RWPE1 (cell line): ENCODE measurements around the gene POLA1.

ENCODE experiments used
- CTCF ChIA-PET: fragments of 350-600 bp; sonication (Branson Sonifier 250); formaldehyde crosslinking; extraction: SDS; loops from one replicate; lab custom pipeline; 2021; lab: Yijun Ruan, JAX
- POLR2A ChIA-PET: fragments of 400-600 bp; formaldehyde crosslinking; extraction: SDS; loops from one replicate; lab custom pipeline; 2020; ENCODE audit warnings: antibody characterized with exemption; ENCODE audit not compliant: low non-redundant PET; lab: Yijun Ruan, JAX
- DNase-seq: peaks from one replicate; pipeline ENCODE4 v3.0.0; 2012; ENCODE audit warnings: low spot score
- H3K27ac ChIP-seq: fragments of 450-650 bp; 2 replicates; pipeline ENCODE4 v1.5.1; 2017
- CTCF ChIP-seq: fragments of 450-650 bp; conservative IDR thresholded peaks from 2 replicates; pipeline ENCODE4 v1.5.1; 2017; ENCODE audit warnings: low read depth, mild to moderate bottlenecking

Gene POLA1

GRCh38 chrX:24876530-24877287 lies 183.0 kb downstream of the POLA1 start:
- no peak for DNase-seq
- H3K27ac ChIP-seq = no peak overlapping the region
- TF ChIP-seq CTCF = no peak
- POLR2A ChIA-PET = no interaction called here
- CTCF ChIA-PET = no interaction called here

GRCh38 chrX:24877288-24877664 lies 183.6 kb downstream of the POLA1 start:
- ChIA-PET CTCF (no interaction called here), POLR2A (no interaction called here)
- TF ChIP-seq CTCF = no peak

DNA sequence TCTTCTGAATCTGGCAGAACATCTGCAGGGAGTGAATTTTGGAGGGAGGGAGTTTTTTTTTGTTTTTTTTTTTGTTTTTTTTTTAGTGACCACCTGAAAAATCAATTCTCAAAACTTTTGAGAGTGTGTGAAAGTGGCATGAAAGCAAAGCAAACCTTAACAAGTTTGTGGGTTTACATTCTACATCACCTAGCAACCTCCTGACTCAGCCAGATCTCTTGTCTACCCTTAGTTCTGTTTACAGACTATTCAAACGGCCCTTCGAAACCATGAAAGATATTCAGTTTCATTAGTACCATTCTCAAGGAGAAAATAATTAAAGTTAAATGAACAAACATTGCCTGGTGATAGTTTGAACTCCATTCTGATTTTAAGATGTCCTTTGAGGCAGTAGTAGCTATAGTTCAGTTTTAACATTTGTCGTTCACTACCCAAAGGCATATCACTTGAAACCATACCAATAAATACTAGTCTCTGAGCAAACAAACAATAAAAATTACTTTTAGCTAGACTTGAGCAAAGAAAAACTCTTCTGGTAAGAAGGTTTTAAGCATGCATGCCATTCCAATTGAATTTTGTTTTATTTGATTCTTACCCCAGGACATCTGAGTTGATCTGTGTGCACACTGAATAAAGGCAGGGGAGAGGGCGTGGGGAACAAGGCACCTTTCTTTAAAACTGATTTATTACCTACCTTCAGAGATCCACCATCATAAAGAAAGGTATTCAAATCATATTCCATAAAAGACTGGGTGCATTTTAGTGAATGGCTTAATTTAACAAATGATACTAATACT lies 184.3 kb downstream of the POLA1 start:
- no peak for TF ChIP-seq CTCF
- DNase-seq = no peak
- CTCF ChIA-PET = no interaction called here
- POLR2A ChIA-PET = no interaction called here
- H3K27ac ChIP-seq = no peak overlapping the region

More at GRCh38 chrX:24877288-24877664, 183.6 kb downstream of the POLA1 start:
- DNase-seq = no peak
- H3K27ac ChIP-seq = no peak overlapping the region

DNA sequence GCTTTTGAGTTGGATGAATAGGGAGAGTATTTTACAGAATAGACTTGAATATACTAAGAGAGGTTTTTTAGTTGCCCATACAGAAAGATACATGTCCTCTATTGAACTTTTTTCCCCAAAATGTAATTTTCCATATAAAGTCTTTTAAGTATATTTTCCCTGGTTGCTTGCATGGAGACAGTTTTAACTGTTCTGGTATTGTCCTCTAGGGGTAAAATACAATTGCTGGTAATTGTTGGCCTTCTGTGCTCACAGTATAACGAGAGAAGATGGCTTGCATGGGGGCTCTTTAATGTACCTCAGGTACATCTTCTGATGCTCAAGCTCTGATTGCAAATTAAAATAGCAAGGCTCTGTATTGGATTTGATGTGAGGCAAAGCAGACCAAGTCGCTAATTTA lies 186.0 kb downstream of the POLA1 start:
- ChIA-PET CTCF (no interaction called here), POLR2A (no interaction called here)
- H3K27ac ChIP-seq = no peak overlapping the region
- TF ChIP-seq CTCF = no peak
- no peak for DNase-seq

- POLR2A ChIA-PET = no interaction called here
- no peak for TF ChIP-seq CTCF
- no peak for DNase-seq
- no peak overlapping the region for H3K27ac ChIP-seq
- CTCF ChIA-PET = no interaction called here
Measured at GRCh38 chrX:24886916-24887315, 193.2 kb downstream of the POLA1 start.

- no peak overlapping the region for H3K27ac ChIP-seq
- ChIA-PET POLR2A (no interaction called here), CTCF (no interaction called here)
- no peak for TF ChIP-seq CTCF
- DNase-seq = peak; percentile 13
Measured at GRCh38 chrX:24890677-24891076, 197.0 kb downstream of the POLA1 start.
